Measurements from ENCODE around the gene CCSER1.

CCSER1 gene

DNA sequence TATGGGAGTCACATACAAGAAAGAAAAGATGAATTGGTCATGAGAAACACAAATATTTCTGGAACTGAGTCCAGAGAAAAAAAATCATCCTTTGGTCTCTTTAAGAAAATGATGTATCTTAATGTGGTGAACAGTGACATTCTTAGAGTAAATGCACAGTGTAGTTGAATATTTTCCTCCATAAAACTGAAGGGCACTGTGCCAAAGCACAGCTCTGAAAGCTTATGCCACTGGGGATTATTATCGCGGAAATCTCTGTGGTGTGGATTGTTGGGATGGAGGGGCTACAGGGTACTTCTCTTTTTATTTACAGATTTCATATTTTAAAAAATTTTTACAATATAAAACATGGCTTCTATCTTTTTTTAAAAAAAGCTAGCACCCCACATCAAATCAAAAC lies 908.1 kb downstream of the CCSER1 start:
- H3K9me3 ChIP-seq (ENCODE audit: insufficient read depth, low read depth, low read length), result no peaks in the 10 kb centered on the region
- H3K36me3 ChIP-seq (ENCODE audit: insufficient read depth, low read length), result no peaks in the 10 kb centered on the region
- no peaks in the 10 kb centered on the region for H3K79me2 ChIP-seq (ENCODE audit: insufficient read depth, low read length)
- TF ChIP-seq CTCF (conservative IDR thresholded peaks at IDR 0.05; ENCODE audit: low read length), result no peak
- no peak for TF ChIP-seq EZH2phosphoT487 (IDR thresholded peaks at IDR 0.05; ENCODE audit: borderline replicate concordance)
- H3K9me2 ChIP-seq (replicated peaks; ENCODE audit: low read depth, low read length), result no peaks in the 10 kb centered on the region
- H3K4me2 ChIP-seq (ENCODE audit: low read depth, low read length, poor library complexity, severe bottlenecking), result no peak overlapping the region
- H3K4me1 ChIP-seq (ENCODE audit: insufficient read depth, low read length, poor library complexity, severe bottlenecking), result no peaks in the 10 kb centered on the region
- no peak overlapping the region for H3K9ac ChIP-seq (ENCODE audit: low read depth, low read length, poor library complexity, severe bottlenecking)
- H2AFZ ChIP-seq (ENCODE audit: low read length), result no peak overlapping the region
- no peaks in the 10 kb centered on the region for H3F3A ChIP-seq (ENCODE audit: low read depth)
- H4K20me1 ChIP-seq (ENCODE audit: insufficient read depth, low read length, poor library complexity, severe bottlenecking), result no peaks in the 10 kb centered on the region
- no peak overlapping the region for H3K4me3 ChIP-seq (ENCODE audit: low read length, poor library complexity, severe bottlenecking)
- no peaks in the 10 kb centered on the region for H3K27me3 ChIP-seq (ENCODE audit: insufficient read depth, low read length, poor library complexity, severe bottlenecking)

DNA sequence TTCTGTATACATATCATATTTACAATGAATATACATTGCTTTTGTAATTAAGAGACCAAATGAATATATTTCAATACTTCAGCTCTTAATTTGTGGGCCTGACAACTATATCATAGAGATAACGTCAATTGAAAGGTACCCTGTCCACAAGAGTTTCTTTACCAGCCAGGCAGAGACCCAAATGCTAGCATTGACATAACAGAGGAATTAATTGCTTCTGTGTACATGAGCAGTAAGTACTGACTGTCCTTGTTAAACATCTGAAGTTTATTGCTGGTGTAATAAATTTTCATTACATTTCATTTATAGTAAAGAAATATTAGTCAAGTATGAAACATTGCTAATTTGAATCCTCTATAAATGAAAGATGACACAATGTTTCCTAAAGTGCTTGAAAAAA lies 910.8 kb downstream of the CCSER1 start:
- H2AFZ ChIP-seq (ENCODE audit: low read length), result no peak overlapping the region
- no peaks in the 10 kb centered on the region for H3K27me3 ChIP-seq (ENCODE audit: insufficient read depth, low read length, poor library complexity, severe bottlenecking)
- no peaks in the 10 kb centered on the region for H3K9me2 ChIP-seq (replicated peaks; ENCODE audit: low read depth, low read length)
- H3K4me2 ChIP-seq (ENCODE audit: low read depth, low read length, poor library complexity, severe bottlenecking), result no peak overlapping the region
- no peaks in the 10 kb centered on the region for H4K20me1 ChIP-seq (ENCODE audit: insufficient read depth, low read length, poor library complexity, severe bottlenecking)
- no peaks in the 10 kb centered on the region for H3K4me1 ChIP-seq (ENCODE audit: insufficient read depth, low read length, poor library complexity, severe bottlenecking)
- H3K79me2 ChIP-seq (ENCODE audit: insufficient read depth, low read length), result no peaks in the 10 kb centered on the region
- TF ChIP-seq CTCF (conservative IDR thresholded peaks at IDR 0.05; ENCODE audit: low read length) (no peak), EZH2phosphoT487 (IDR thresholded peaks at IDR 0.05; ENCODE audit: borderline replicate concordance) (no peak)
- H3F3A ChIP-seq (ENCODE audit: low read depth), result no peaks in the 10 kb centered on the region
- no peak overlapping the region for H3K9ac ChIP-seq (ENCODE audit: low read depth, low read length, poor library complexity, severe bottlenecking)
- no peaks in the 10 kb centered on the region for H3K36me3 ChIP-seq (ENCODE audit: insufficient read depth, low read length)
- H3K4me3 ChIP-seq (ENCODE audit: low read length, poor library complexity, severe bottlenecking), result no peak overlapping the region
- H3K9me3 ChIP-seq (ENCODE audit: insufficient read depth, low read depth, low read length), result no peaks in the 10 kb centered on the region

DNA sequence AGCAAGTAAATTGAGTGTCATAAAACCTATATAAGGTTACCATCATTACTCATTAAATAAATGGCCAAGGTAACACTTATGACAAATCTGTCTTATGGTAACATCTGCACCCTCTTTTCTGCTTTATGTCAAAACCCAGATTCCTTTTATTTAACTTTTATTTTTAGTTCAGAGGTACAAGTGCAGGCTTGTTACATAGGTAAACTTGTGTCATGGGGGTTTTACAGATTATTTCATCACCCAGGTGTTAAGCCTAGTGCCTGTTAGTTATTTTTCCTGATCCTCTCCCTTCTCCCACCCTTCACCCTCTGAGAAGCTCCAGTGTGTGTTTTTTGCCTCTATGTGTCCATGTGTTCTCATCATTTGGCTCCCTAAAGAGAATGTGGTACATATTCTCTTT lies 930.7 kb downstream of the CCSER1 start:
- Histone ChIP-seq H3K9me2 (replicated peaks; ENCODE audit: low read depth, low read length) (no peaks in the 10 kb centered on the region), H3K9ac (ENCODE audit: low read depth, low read length, poor library complexity, severe bottlenecking) (no peak overlapping the region), H2AFZ (ENCODE audit: low read length) (no peak overlapping the region), H3F3A (ENCODE audit: low read depth) (no peaks in the 10 kb centered on the region), H3K79me2 (ENCODE audit: insufficient read depth, low read length) (no peaks in the 10 kb centered on the region), H3K36me3 (ENCODE audit: insufficient read depth, low read length) (no peaks in the 10 kb centered on the region), H3K4me2 (ENCODE audit: low read depth, low read length, poor library complexity, severe bottlenecking) (no peak overlapping the region), H3K9me3 (ENCODE audit: insufficient read depth, low read depth, low read length) (no peaks in the 10 kb centered on the region), H3K4me1 (ENCODE audit: insufficient read depth, low read length, poor library complexity, severe bottlenecking) (no peaks in the 10 kb centered on the region), H3K4me3 (ENCODE audit: low read length, poor library complexity, severe bottlenecking) (no peak overlapping the region), H4K20me1 (ENCODE audit: insufficient read depth, low read length, poor library complexity, severe bottlenecking) (no peaks in the 10 kb centered on the region), H3K27me3 (ENCODE audit: insufficient read depth, low read length, poor library complexity, severe bottlenecking) (no peaks in the 10 kb centered on the region)
- no peak for TF ChIP-seq CTCF (conservative IDR thresholded peaks at IDR 0.05; ENCODE audit: low read length)
- TF ChIP-seq EZH2phosphoT487 (IDR thresholded peaks at IDR 0.05; ENCODE audit: borderline replicate concordance), result no peak

Measured in Loucy (cell line).